Gastrocnemius medialis (tissue), 4 donors: ENCODE data around the gene SOX11. TPM values are rescaled to one million over a fixed set of nuclear protein-coding genes. Genes with fewer than 3 reads are reported as not detected.

Experiments
- ATAC-seq, 2 donors: fragments of 150-250 bp; one replicate each; pipeline ENCODE4 v1.9.1; 2016
- DNase-seq, 2 donors: peaks; one replicate each; pipeline ENCODE4 v3.0.0-alpha.2; 2019
- H3K27ac ChIP-seq, 4 donors: fragments of 200-600 bp; sonication (generic); 1 replicate in 1 of 4; 2 replicates in 3 of 4; pipeline ENCODE4 v1.5.1; 2016 to 2018; ENCODE audit warnings: mild to moderate bottlenecking in 2 of 4, moderate library complexity in 1 of 4
- H3K27me3 ChIP-seq, 3 donors: fragments of 200-600 bp; sonication (generic) in 2 of 3; 1 replicate in 1 of 3; 2 replicates in 2 of 3; pipeline versions ENCODE4 v1.5.1 to v1.6.0; 2016 to 2019; ENCODE audit warnings: mild to moderate bottlenecking in 1 of 3, moderate library complexity in 1 of 3
- H3K36me3 ChIP-seq, 2 donors: fragments of 200-600 bp; sonication (generic) in 1 of 2; one replicate each; pipeline ENCODE4 v1.5.1; 2017 to 2018
- H3K4me1 ChIP-seq, 2 donors: fragments of 200-600 bp; sonication (generic) in 1 of 2; one replicate each; pipeline ENCODE4 v1.5.1; 2016 to 2017; ENCODE audit warnings: mild to moderate bottlenecking in 2 of 2
- H3K4me3 ChIP-seq, 4 donors: fragments of 200-600 bp; sonication (generic) in 3 of 4; 1 replicate in 1 of 4; 2 replicates in 3 of 4; pipeline ENCODE4 v1.5.1; 2016 to 2019; ENCODE audit warnings: mild to moderate bottlenecking in 2 of 4
- H3K9me3 ChIP-seq, 3 donors: fragments of 200-600 bp; sonication (generic) in 2 of 3; 1 replicate in 1 of 3; 2 replicates in 2 of 3; pipeline ENCODE4 v1.5.1; 2016 to 2019
- CTCF ChIP-seq, 5 experiments: fragments of 450-650 bp in 3 of 5; fragments of 200-600 bp in 2 of 5; sonication (generic) in 2 of 5; IDR thresholded peaks in 4 of 5; conservative IDR thresholded peaks in 1 of 5; 1 replicate in 4 of 5; 2 replicates in 1 of 5; pipeline ENCODE4 v1.5.1; 2016 to 2019; ENCODE audit warnings: antibody characterized with exemption in 5 of 5, mild to moderate bottlenecking in 3 of 5, moderate library complexity in 3 of 5
- POLR2A ChIP-seq, 2 donors: fragments of 450-650 bp; IDR thresholded peaks; one replicate each; pipeline ENCODE4 v1.6.1; 2017; ENCODE audit warnings: antibody characterized with exemption in 2 of 2, mild to moderate bottlenecking in 2 of 2, moderate library complexity in 2 of 2
- in situ Hi-C, 4 donors: fragments of 200-750 bp; cut with MboI; loops; one replicate each; pipeline versions ENCODE4 v1.15.0 to v1.8.0; 2017; ENCODE audit warnings: low sequenced_read_pairs in 4 of 4
- intact Hi-C: fragments of 100-400 bp; cut with DNase I; formaldehyde crosslinking; loops from one replicate; pipeline ENCODE4 v1.15.1; 2023; ENCODE audit warnings: low total_unique reads
- total RNA-seq, 4 donors: library from RNA; depleted of rRNA; stranded (reverse); fragments of >200 nt; gene quantifications; one replicate each; pipeline versions ENCODE4 v1.1.0 to v1.2.3, GENCODE V29; 2016

Gene SOX11
- total RNA-seq, 4 donors from 2014 or later, result not detected

- ATAC-seq, result no peak
- DNase-seq, result no peak
- TF ChIP-seq CTCF (IDR thresholded peaks at IDR 0.05 in 4 of 5, conservative IDR thresholded peaks at IDR 0.05 in 1 of 5) (no peak), POLR2A (IDR thresholded peaks at IDR 0.05) (no peak)
- H3K4me3 ChIP-seq, result no peak overlapping the region
- H3K27ac ChIP-seq, result no peak overlapping the region
- H3K9me3 ChIP-seq, result no peaks in the 10 kb centered on the region
- in situ Hi-C loops, result no loop called here
- no peaks in the 10 kb centered on the region for H3K36me3 ChIP-seq
- H3K4me1 ChIP-seq, result no peaks in the 10 kb centered on the region
- H3K27me3 ChIP-seq, result peaks cover 0 to 3% (median 0%) of the 10 kb centered on the region in 3 donors
- intact Hi-C loops, result no loop called here
Measured at GRCh38 chr2:5683471-5683870, 8.7 kb upstream of the SOX11 start.

- Histone ChIP-seq H3K9me3 (no peaks in the 10 kb centered on the region), H3K36me3 (no peaks in the 10 kb centered on the region), H3K27me3 (peaks cover 9 to 11% (median 10%) of the 10 kb centered on the region in 3 donors), H3K27ac (no peak overlapping the region), H3K4me3 (no peak overlapping the region), H3K4me1 (no peaks in the 10 kb centered on the region)
- TF ChIP-seq CTCF (IDR thresholded peaks at IDR 0.05 in 4 of 5, conservative IDR thresholded peaks at IDR 0.05 in 1 of 5) (no peak), POLR2A (IDR thresholded peaks at IDR 0.05) (no peak)
- intact Hi-C loops (no loop called here), in situ Hi-C loops (no loop called here)
- ATAC-seq (no peak), DNase-seq (no peak)
Measured at GRCh38 chr2:5685225-5685624, 7.0 kb upstream of the SOX11 start.

GRCh38 chr2:5686068-5686467, 6.1 kb upstream of the SOX11 start:
- ATAC-seq (no peak), DNase-seq (no peak)
- in situ Hi-C loops, result no loop called here
- H3K4me1 ChIP-seq, result no peaks in the 10 kb centered on the region
- H3K36me3 ChIP-seq, result no peaks in the 10 kb centered on the region
- H3K27ac ChIP-seq, result no peak overlapping the region
- no peaks in the 10 kb centered on the region for H3K9me3 ChIP-seq
- no peak overlapping the region for H3K4me3 ChIP-seq
- H3K27me3 ChIP-seq, result peaks cover 17 to 19% (median 18%) of the 10 kb centered on the region in 3 donors
- TF ChIP-seq CTCF (IDR thresholded peaks at IDR 0.05 in 4 of 5, conservative IDR thresholded peaks at IDR 0.05 in 1 of 5) (no peak), POLR2A (IDR thresholded peaks at IDR 0.05) (no peak)
- intact Hi-C loops, result no loop called here

- in situ Hi-C loops, result no loop called here
- no peak for ATAC-seq
- TF ChIP-seq POLR2A (IDR thresholded peaks at IDR 0.05) (no peak), CTCF (IDR thresholded peaks at IDR 0.05 in 4 of 5, conservative IDR thresholded peaks at IDR 0.05 in 1 of 5) (no peak)
- H3K27ac ChIP-seq, result no peak overlapping the region
- no peak for DNase-seq
- no peaks in the 10 kb centered on the region for H3K4me1 ChIP-seq
- H3K9me3 ChIP-seq, result no peaks in the 10 kb centered on the region
- intact Hi-C loops, result no loop called here
- no peaks in the 10 kb centered on the region for H3K36me3 ChIP-seq
- no peak overlapping the region for H3K4me3 ChIP-seq
- H3K27me3 ChIP-seq, result peaks cover 22% of the 10 kb centered on the region in 3 donors
Measured at GRCh38 chr2:5686536-5686935, 5.6 kb upstream of the SOX11 start.

GRCh38 chr2:5689750-5690149, 2.4 kb upstream of the SOX11 start:
- Histone ChIP-seq H3K9me3 (no peaks in the 10 kb centered on the region), H3K36me3 (no peaks in the 10 kb centered on the region), H3K4me3 (no peak overlapping the region), H3K4me1 (no peaks in the 10 kb centered on the region), H3K27ac (no peak overlapping the region), H3K27me3 (peaks cover 48 to 50% (median 49%) of the 10 kb centered on the region in 3 donors)
- in situ Hi-C loops (no loop called here), intact Hi-C loops (no loop called here)
- DNase-seq (no peak), ATAC-seq (no peak)
- TF ChIP-seq CTCF (IDR thresholded peaks at IDR 0.05 in 4 of 5, conservative IDR thresholded peaks at IDR 0.05 in 1 of 5) (no peak), POLR2A (IDR thresholded peaks at IDR 0.05) (no peak)
